ENCODE data around the gene NARF. TPM values are rescaled to one million over a fixed set of nuclear protein-coding genes. Genes with fewer than 3 reads are reported as not detected.

NARF gene
- total RNA-seq, 2 donors from 2014 or later, result 68.7 to 75.5 TPM

- no peaks in the 10 kb centered on the region for H3K9me3 ChIP-seq
Measured at GRCh38 chr17:82491196-82491530, 32.6 kb downstream of the NARF start.

GRCh38 chr17:82491533-82491932 is 33.0 kb downstream of the NARF start:
- Histone ChIP-seq H3K4me3 (no peak overlapping the region), H3K4me1 (peaks cover 6% of the 10 kb centered on the region), H3K27ac (no peak overlapping the region), H3K36me3 (no peaks in the 10 kb centered on the region), H3K9me3 (no peaks in the 10 kb centered on the region), H3K27me3 (no peaks in the 10 kb centered on the region), H3K9ac (ENCODE audit: low read depth in 2 of 2, low read length in 2 of 2) (no peak overlapping the region)
- TF ChIP-seq, protein P1, sequence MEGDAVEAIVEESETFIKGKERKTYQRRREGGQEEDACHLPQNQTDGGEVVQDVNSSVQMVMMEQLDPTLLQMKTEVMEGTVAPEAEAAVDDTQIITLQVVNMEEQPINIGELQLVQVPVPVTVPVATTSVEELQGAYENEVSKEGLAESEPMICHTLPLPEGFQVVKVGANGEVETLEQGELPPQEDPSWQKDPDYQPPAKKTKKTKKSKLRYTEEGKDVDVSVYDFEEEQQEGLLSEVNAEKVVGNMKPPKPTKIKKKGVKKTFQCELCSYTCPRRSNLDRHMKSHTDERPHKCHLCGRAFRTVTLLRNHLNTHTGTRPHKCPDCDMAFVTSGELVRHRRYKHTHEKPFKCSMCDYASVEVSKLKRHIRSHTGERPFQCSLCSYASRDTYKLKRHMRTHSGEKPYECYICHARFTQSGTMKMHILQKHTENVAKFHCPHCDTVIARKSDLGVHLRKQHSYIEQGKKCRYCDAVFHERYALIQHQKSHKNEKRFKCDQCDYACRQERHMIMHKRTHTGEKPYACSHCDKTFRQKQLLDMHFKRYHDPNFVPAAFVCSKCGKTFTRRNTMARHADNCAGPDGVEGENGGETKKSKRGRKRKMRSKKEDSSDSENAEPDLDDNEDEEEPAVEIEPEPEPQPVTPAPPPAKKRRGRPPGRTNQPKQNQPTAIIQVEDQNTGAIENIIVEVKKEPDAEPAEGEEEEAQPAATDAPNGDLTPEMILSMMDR (IDR thresholded peaks at IDR 0.05), result no peak
- no peak for DNase-seq
- intact Hi-C loops (cut with DNase I), result no loop called here

More at GRCh38 chr17:82491196-82491530, 32.6 kb downstream of the NARF start:
- Histone ChIP-seq H3K4me1 (peaks cover 2% of the 10 kb centered on the region), H3K9ac (ENCODE audit: low read depth in 2 of 2, low read length in 2 of 2) (peak overlapping the region in 1 of 2 donors; percentile 17), H3K4me3 (no peak overlapping the region), H3K27ac (no peak overlapping the region), H3K27me3 (no peaks in the 10 kb centered on the region), H3K36me3 (no peaks in the 10 kb centered on the region)
- TF ChIP-seq, protein P1 (IDR thresholded peaks at IDR 0.05), result no peak
- no peak for DNase-seq
- intact Hi-C loops (cut with DNase I), result no loop called here

- intact Hi-C loops (cut with DNase I), result no loop called here
Measured at GRCh38 chr17:82492643-82493225, 34.2 kb downstream of the NARF start.

GRCh38 chr17:82493226-82493781 is 34.8 kb downstream of the NARF start:
- DNase-seq, result no peak
- H3K9ac ChIP-seq (ENCODE audit: low read depth in 2 of 2, low read length in 2 of 2), result no peak overlapping the region
- no peaks in the 10 kb centered on the region for H3K36me3 ChIP-seq
- TF ChIP-seq, protein P1 (IDR thresholded peaks at IDR 0.05), result no peak
- peaks cover 9% of the 10 kb centered on the region for H3K4me1 ChIP-seq
- no peak overlapping the region for H3K27ac ChIP-seq
- no peaks in the 10 kb centered on the region for H3K9me3 ChIP-seq
- intact Hi-C loops (cut with DNase I), result no loop called here
- H3K27me3 ChIP-seq, result no peaks in the 10 kb centered on the region
- no peak overlapping the region for H3K4me3 ChIP-seq

More at GRCh38 chr17:82492643-82493225, 34.2 kb downstream of the NARF start:
- Histone ChIP-seq H3K36me3 (no peaks in the 10 kb centered on the region), H3K27me3 (no peaks in the 10 kb centered on the region), H3K4me1 (peaks cover 9% of the 10 kb centered on the region), H3K4me3 (no peak overlapping the region), H3K9ac (ENCODE audit: low read depth in 2 of 2, low read length in 2 of 2) (no peak overlapping the region), H3K9me3 (no peaks in the 10 kb centered on the region), H3K27ac (no peak overlapping the region)
- DNase-seq, result no peak
- TF ChIP-seq, protein P1 (IDR thresholded peaks at IDR 0.05), result no peak

GRCh38 chr17:82494236-82495055 is 35.9 kb downstream of the NARF start:
- Histone ChIP-seq H3K9me3 (no peaks in the 10 kb centered on the region), H3K27ac (no peak overlapping the region), H3K4me1 (peaks cover 9% of the 10 kb centered on the region), H3K9ac (ENCODE audit: low read depth in 2 of 2, low read length in 2 of 2) (peak overlapping the region; percentile 36 to 46), H3K4me3 (no peak overlapping the region), H3K36me3 (no peaks in the 10 kb centered on the region), H3K27me3 (no peaks in the 10 kb centered on the region)
- TF ChIP-seq, protein P1 (IDR thresholded peaks at IDR 0.05), result peak; percentile 83
- DNase-seq, result peak; percentile 93
- intact Hi-C loops (cut with DNase I), result no loop called here
